K562 (cell line): ENCODE results near the gene SELENOO. TPM values are rescaled to one million over a fixed set of nuclear protein-coding genes. Genes with fewer than 3 reads are reported as not detected.

Experiments
- ATAC-seq: fragments of 200-7000 bp; cut with Tn5 transposase; 3 replicates; pipeline ENCODE4 v1.9.1; 2020; ENCODE audit warnings: moderate library complexity
- BruUV-seq: library from RNA; stranded (reverse); fragments of 400-500 nt; replicated peaks from 2 replicates; lab custom pipeline; 2021; lab: Mats Ljungman, UMichigan
- CTCF ChIA-PET: fragments of 300-600 bp; formaldehyde crosslinking; extraction: SDS; loops from one replicate; lab custom pipeline; 2021; ENCODE audit warnings: low intra/inter-chr PET ratio; lab: Yijun Ruan, JAX
- POLR2A ChIA-PET: fragments of 300-600, 350-650 bp; sonication (Branson Sonifier 250); formaldehyde crosslinking; extraction: SDS; loops from one replicate; lab custom pipeline; 2021; ENCODE audit warnings: antibody characterized with exemption, inconsistent platforms; lab: Yijun Ruan, JAX
- DNase-seq, 4 experiments: peaks; one replicate each; pipeline versions ENCODE4 v3.0.0 to v3.0.0-alpha.2; 2011 to 2018; ENCODE audit warnings: low spot score in 3 of 4, mixed read lengths in 3 of 4; ENCODE audit errors: extremely low read depth in 1 of 4
- FAIRE-seq: peaks from 2 replicates; lab custom pipeline; 2011; peaks lifted over from hg19 to GRCh38; lab: Jason Lieb, UNC
- H2AFZ ChIP-seq: 2 replicates; pipeline ENCODE4 v1.6.0; 2011; ENCODE audit warnings: low read depth, low read length, control low read depth, inconsistent platforms
- H3K27ac ChIP-seq: fragments of 200-600 bp; 3 replicates; pipeline ENCODE4 v1.8.0; 2011; ENCODE audit warnings: low read depth, mild to moderate bottlenecking, control low read depth, inconsistent platforms, low read length, moderate library complexity, mixed read lengths; ENCODE audit errors: extremely low read depth
- H3K27me3 ChIP-seq, 2 experiments: fragments of 300-600 bp in 1 of 2; 2 replicates in 1 of 2; 3 replicates in 1 of 2; pipeline versions ENCODE4 v1.6.0 to v1.8.0; 2011; ENCODE audit warnings: inconsistent platforms in 2 of 2, low read length in 2 of 2, mild to moderate bottlenecking in 1 of 2, mixed read lengths in 1 of 2, moderate library complexity in 1 of 2; ENCODE audit not compliant: control insufficient read depth in 2 of 2, insufficient read depth in 2 of 2
- H3K36me3 ChIP-seq: fragments of 300-600 bp; 3 replicates; pipeline ENCODE4 v1.8.0; 2011; ENCODE audit warnings: mild to moderate bottlenecking, low read length, inconsistent platforms; ENCODE audit not compliant: control insufficient read depth, insufficient read depth
- H3K4me1 ChIP-seq, 2 experiments: fragments of 200-600 bp in 1 of 2; replicated peaks in 1 of 2; 2 replicates in 1 of 2; 3 replicates in 1 of 2; pipeline versions ENCODE4 v1.5.1 to v1.8.0; 2011; ENCODE audit warnings: inconsistent platforms in 2 of 2, low read length in 2 of 2, mild to moderate bottlenecking in 1 of 2, mixed read lengths in 1 of 2, moderate library complexity in 1 of 2; ENCODE audit not compliant: control insufficient read depth in 2 of 2, insufficient read depth in 2 of 2
- H3K4me2 ChIP-seq: 2 replicates; pipeline ENCODE4 v1.6.1; 2011; ENCODE audit warnings: low read length, control low read depth, inconsistent platforms, mixed read lengths; ENCODE audit not compliant: insufficient read depth
- H3K4me3 ChIP-seq: fragments of 200-600 bp; sonication (generic), shearing (Covaris generic); 2 replicates; pipeline ENCODE4 v1.5.1; 2016; ENCODE audit warnings: control low read depth, inconsistent platforms
- H3K79me2 ChIP-seq: fragments of 200-600 bp; 3 replicates; pipeline ENCODE4 v1.8.0; 2011; ENCODE audit warnings: low read length, inconsistent platforms; ENCODE audit not compliant: control insufficient read depth, insufficient read depth
- H3K9ac ChIP-seq, 2 experiments: 2 replicates each; pipeline versions ENCODE4 v1.6.0 to v1.6.1; 2011; ENCODE audit warnings: low read depth in 2 of 2, low read length in 2 of 2, control low read depth in 1 of 2, inconsistent platforms in 1 of 2, mild to moderate bottlenecking in 1 of 2, mixed read lengths in 1 of 2; ENCODE audit not compliant: insufficient read depth in 1 of 2
- H3K9me1 ChIP-seq: one replicate; pipeline ENCODE4 v1.6.0; 2011; ENCODE audit warnings: inconsistent platforms, mild to moderate bottlenecking, low read length, moderate library complexity; ENCODE audit not compliant: control insufficient read depth, insufficient read depth
- H3K9me3 ChIP-seq: replicated peaks from 2 replicates; pipeline ENCODE4 v1.5.1; 2011; ENCODE audit warnings: low read depth, low read length, inconsistent platforms; ENCODE audit not compliant: control insufficient read depth, insufficient read depth
- H4K20me1 ChIP-seq: replicated peaks from 2 replicates; pipeline ENCODE4 v1.6.1; 2011; ENCODE audit warnings: low read length, inconsistent platforms, mixed read lengths; ENCODE audit not compliant: control insufficient read depth, insufficient read depth
- POLR2G ChIP-seq: fragments of 200-400 bp; formaldehyde crosslinking; IDR thresholded peaks from 2 replicates; pipeline ENCODE4 v1.6.1; 2017; ENCODE audit warnings: low read depth, mild to moderate bottlenecking, antibody characterized with exemption, low read length, moderate library complexity
- ZBTB33 ChIP-seq: sonication (generic); formaldehyde crosslinking; IDR thresholded peaks from 2 replicates; pipeline ENCODE4 v1.8.1; 2023; ENCODE audit warnings: mild to moderate bottlenecking, missing genetic modification reagents
- ZBTB43 ChIP-seq: sonication (generic); formaldehyde crosslinking; IDR thresholded peaks from 2 replicates; pipeline ENCODE4 v1.8.0; 2023; ENCODE audit warnings: mild to moderate bottlenecking, missing genetic modification reagents
- WGBS: fragments of 100-300 bp; shearing (Covaris generic); methylation state at CpG from one replicate; pipeline ENCODE4 v1.1.6; 2016; ENCODE audit warnings: low coverage, mixed read lengths; ENCODE audit not compliant: insufficient coverage; ENCODE audit errors: missing lambda C conversion rate; 5-methylcytosine and 5-hydroxymethylcytosine counted together
- in situ Hi-C: fragments of 300-500 bp; cut with MboI; formaldehyde crosslinking; loops from 4 replicates; pipeline ENCODE4 v1.15.0; 2018; ENCODE audit warnings: inconsistent platforms, mixed read lengths
- intact Hi-C: fragments of 100-400 bp; cut with micrococcal nuclease; formaldehyde crosslinking; loops from 2 replicates; pipeline ENCODE4 v1.14.2; 2022
- polyA plus RNA-seq, 8 experiments: library from polyadenylated mRNA; depleted of rRNA in 4 of 8; stranded (reverse) in 5 of 8; unstranded in 3 of 8; fragments of >200 nt; fragmentation: Nextera tagmentation in 2 of 8; fragmentation: Illumina TruSeq in 1 of 8; extraction: Ambion mirVana in 2 of 8; extraction: Trizol in 1 of 8; gene quantifications; 2 replicates each; pipeline versions ENCODE4 v1.2.1 to v1.2.3, GENCODE V29; 2011 to 2014; ENCODE audit warnings: inconsistent platforms in 1 of 8, missing spikeins in 1 of 8
- total RNA-seq, 7 experiments: library from RNA; depleted of rRNA in 6 of 7; stranded (reverse); fragments of >200 nt in 6 of 7; fragmentation: Illumina TruSeq in 2 of 7; extraction: Trizol in 2 of 7; gene quantifications; 2 replicates each; pipeline versions ENCODE4 v1.2.1 to v1.2.3, GENCODE V29; 2011 to 2021; ENCODE audit warnings: low replicate concordance in 1 of 7

The SELENOO gene
- total and polyA plus RNA-seq, 9 of the 15 experiments (the other 6 are each of a cell fraction or from before 2014, with no cell fraction given), result 0.37 to 24.9 (median 8.3) TPM

GRCh38 chr22:50226875-50227165, 26.0 kb downstream of the SELENOO start:
- Histone ChIP-seq H3K9me1 (no peaks in the 10 kb centered on the region), H3K4me2 (no peak overlapping the region), H4K20me1 (no peaks in the 10 kb centered on the region), H3K4me1 (peaks cover 0 to 12% of the 10 kb centered on the region in 2 experiments; a peak in 2 of 5 replicates), H2AFZ (no peak overlapping the region), H3K9me3 (no peaks in the 10 kb centered on the region), H3K4me3 (no peak overlapping the region), H3K27ac (no peak overlapping the region), H3K9ac (no peak overlapping the region), H3K36me3 (peaks cover 42% of the 10 kb centered on the region; the same call in 2 of the 3 replicates), H3K27me3 (no peaks in the 10 kb centered on the region), H3K79me2 (no peaks in the 10 kb centered on the region)
- in situ Hi-C loops, result no loop called here
- WGBS, result 93% methylated on average over 15 of the region's 18 CpGs
- TF ChIP-seq ZBTB43 (CRISPR knock-in tag) (no peak), POLR2G (0 out of 2 replicates have a peak, but pooled peaks have one; percentile 1), ZBTB33 (CRISPR knock-in tag) (peak; percentile 19; the same call in 1 of the 2 replicates)
- no peak for DNase-seq
- no peak for ATAC-seq
- no peak for FAIRE-seq
- POLR2A ChIA-PET, result interaction anchor here (0.7 to 1.2 kb wide), 3 partner anchors 9 to 23 kb away, joined by 3 to 4 read pairs (median 3); no protein-coding TSS in a partner anchor
- intact Hi-C loops, result no loop called here
- no TSS peak for BruUV-seq
- CTCF ChIA-PET, result no interaction called here
